Measurements from ENCODE around the gene ELMO1. TPM values are rescaled to one million over a fixed set of nuclear protein-coding genes. Genes with fewer than 3 reads are reported as not detected.

Gene ELMO1
- 0.52 and 2.3 TPM in 2 replicates for total RNA-seq

GRCh38 chr7:37448636-37449361 is at the start of gene ELMO1:
Gene ELMO1, minus strand, starts transcription at chr7:37448864. Its CDS starts 106,174 bp downstream, at chr7:37342690.

Other genes starting within 250 kb of the ELMO1 start
- 0.26 TPM in 1 of 2 replicates, not detected in the other for gene GPR141, start 234.9 kb upstream of the ELMO1 start, total RNA-seq

Data from epithelial cell of alveolus of lung (primary cell).